GM12878 (cell line): ENCODE results near the gene SLC9A8. TPM values are rescaled to one million over a fixed set of nuclear protein-coding genes. Genes with fewer than 3 reads are reported as not detected.

ENCODE experiments used
- ATAC-seq: fragments of 200-7000 bp; cut with Tn5 transposase; 3 replicates; pipeline ENCODE4 v1.9.1; 2020; ENCODE audit warnings: mild to moderate bottlenecking, moderate library complexity
- BruUV-seq: library from RNA; stranded (reverse); fragments of 400-500 nt; replicated peaks from 2 replicates; lab custom pipeline; 2021; lab: Mats Ljungman, UMichigan
- CTCF ChIA-PET: fragments of 300-600 bp; sonication (Branson Sonifier 250); formaldehyde crosslinking; extraction: SDS; loops from one replicate; lab custom pipeline; 2021; ENCODE audit warnings: inconsistent platforms; lab: Yijun Ruan, JAX
- POLR2A ChIA-PET: fragments of 350-600 bp; formaldehyde crosslinking; extraction: SDS; loops from one replicate; lab custom pipeline; 2021; ENCODE audit warnings: inconsistent platforms; lab: Charles Lee
- RAD21 ChIA-PET: fragments of 300-600 bp; sonication (Branson Sonifier 250); formaldehyde crosslinking; loops from one replicate; lab custom pipeline; 2023; ENCODE audit warnings: antibody characterized with exemption; ENCODE audit not compliant: unreplicated experiment; lab: Charles Lee
- SMC1A ChIA-PET: fragments of 300-600 bp; sonication (Branson Sonifier 250); formaldehyde crosslinking; loops from one replicate; lab custom pipeline; 2023; ENCODE audit not compliant: unreplicated experiment, uncharacterized antibody; lab: Charles Lee
- DNase-seq: peaks from one replicate; pipeline ENCODE4 v3.0.0-alpha.2; 2011; ENCODE audit warnings: low read depth, low spot score
- FAIRE-seq: peaks from 3 replicates; lab custom pipeline; 2011; peaks lifted over from hg19 to GRCh38; lab: Jason Lieb, UNC
- H2AFZ ChIP-seq: 2 replicates; pipeline ENCODE4 v1.6.0; 2011; ENCODE audit warnings: low read depth, low read length, control low read depth; ENCODE audit not compliant: control insufficient read depth
- H3K27ac ChIP-seq: 2 replicates; pipeline ENCODE4 v1.5.1; 2011; ENCODE audit warnings: control low read depth; ENCODE audit not compliant: control insufficient read depth, insufficient read depth
- H3K27me3 ChIP-seq, 2 experiments: replicated peaks in 1 of 2; 2 replicates each; pipeline versions ENCODE4 v1.6.0 to v1.6.1; 2011; ENCODE audit warnings: low read length in 1 of 2; ENCODE audit not compliant: control insufficient read depth in 2 of 2, insufficient read depth in 2 of 2
- H3K36me3 ChIP-seq, 2 experiments: 2 replicates each; pipeline ENCODE4 v1.5.1; 2011; ENCODE audit warnings: low read length in 1 of 2; ENCODE audit not compliant: control insufficient read depth in 2 of 2, insufficient read depth in 2 of 2
- H3K4me1 ChIP-seq: 2 replicates; pipeline ENCODE4 v1.6.1; 2011; ENCODE audit warnings: mild to moderate bottlenecking, low read length, moderate library complexity, mixed read lengths; ENCODE audit not compliant: control insufficient read depth, insufficient read depth
- H3K4me2 ChIP-seq: 2 replicates; pipeline ENCODE4 v1.6.0; 2011; ENCODE audit warnings: control low read depth; ENCODE audit not compliant: control insufficient read depth, insufficient read depth
- H3K4me3 ChIP-seq: fragments of 200-600 bp; sonication (generic); 2 replicates; pipeline ENCODE4 v1.5.1; 2016
- H3K79me2 ChIP-seq: 2 replicates; pipeline ENCODE4 v1.6.0; 2011; ENCODE audit warnings: low read length; ENCODE audit not compliant: control insufficient read depth, insufficient read depth
- H3K9ac ChIP-seq: 2 replicates; pipeline ENCODE4 v1.8.0; 2011; ENCODE audit warnings: low read length, control low read depth, mixed read lengths; ENCODE audit not compliant: control insufficient read depth, insufficient read depth
- H3K9me3 ChIP-seq: replicated peaks from 3 replicates; pipeline ENCODE4 v1.5.1; 2011; ENCODE audit warnings: mild to moderate bottlenecking, low read length; ENCODE audit not compliant: control insufficient read depth, insufficient read depth
- H4K20me1 ChIP-seq: 2 replicates; pipeline ENCODE4 v1.6.0; 2011; ENCODE audit not compliant: control insufficient read depth, insufficient read depth
- ATF2 ChIP-seq: IDR thresholded peaks from 2 replicates; pipeline ENCODE4 v1.6.1; 2012; ENCODE audit warnings: low read length, inconsistent platforms
- JUND ChIP-seq: IDR thresholded peaks from 2 replicates; pipeline ENCODE4 v1.6.1; 2012; ENCODE audit warnings: low read depth, mild to moderate bottlenecking, low read length, improper control_type of control experiment, moderate library complexity
- KLF5 ChIP-seq: fragments of 450-650 bp; IDR thresholded peaks from 2 replicates; pipeline ENCODE4 v1.6.1; 2014; ENCODE audit warnings: mild to moderate bottlenecking; ENCODE audit not compliant: partially characterized antibody
- MEF2A ChIP-seq: IDR thresholded peaks from 2 replicates; pipeline ENCODE4 v1.6.1; 2011; ENCODE audit warnings: low read depth, mild to moderate bottlenecking, low read length, moderate library complexity; ENCODE audit not compliant: insufficient read depth
- MEF2B ChIP-seq: fragments of 450-650 bp; IDR thresholded peaks from 2 replicates; pipeline ENCODE4 v1.6.1; 2018; ENCODE audit warnings: mild to moderate bottlenecking, moderate library complexity; ENCODE audit not compliant: partially characterized antibody, poor library complexity, severe bottlenecking
- MTA2 ChIP-seq: fragments of 450-650 bp; IDR thresholded peaks from 2 replicates; pipeline ENCODE4 v1.6.1; 2016; ENCODE audit warnings: low read depth, mild to moderate bottlenecking, moderate library complexity
- NFIC ChIP-seq: IDR thresholded peaks from 2 replicates; pipeline ENCODE4 v1.6.1; 2012; ENCODE audit warnings: low read depth, mild to moderate bottlenecking, inconsistent platforms, low read length, moderate library complexity
- NKRF ChIP-seq: fragments of 450-650 bp; conservative IDR thresholded peaks from 2 replicates; pipeline ENCODE4 v1.6.1; 2017; ENCODE audit warnings: mild to moderate bottlenecking, moderate library complexity
- NRF1 ChIP-seq: conservative IDR thresholded peaks from 2 replicates; pipeline ENCODE4 v1.6.1; 2011; ENCODE audit warnings: mild to moderate bottlenecking, low read depth, low read length, improper control_type of control experiment
- POLR2AphosphoS2 ChIP-seq: IDR thresholded peaks from 2 replicates; pipeline ENCODE4 v1.6.1; 2011; ENCODE audit warnings: low read depth, mild to moderate bottlenecking, low read length, improper control_type of control experiment, moderate library complexity
- POLR2AphosphoS5 ChIP-seq: IDR thresholded peaks from 2 replicates; pipeline ENCODE4 v1.6.1; 2011; ENCODE audit warnings: mild to moderate bottlenecking, low read length, inconsistent platforms
- RELA ChIP-seq: fragments of 450-650 bp; IDR thresholded peaks from 2 replicates; pipeline ENCODE4 v1.8.0; 2014; ENCODE audit warnings: borderline replicate concordance; ENCODE audit not compliant: partially characterized antibody
- SMAD1 ChIP-seq: fragments of 450-650 bp; IDR thresholded peaks from 2 replicates; pipeline ENCODE4 v1.6.1; 2018; ENCODE audit warnings: mild to moderate bottlenecking, low read depth; ENCODE audit not compliant: partially characterized antibody
- SP1 ChIP-seq: IDR thresholded peaks from one replicate; pipeline ENCODE4 v1.6.1; 2011; ENCODE audit warnings: low read depth, low read length
- SPI1 ChIP-seq: IDR thresholded peaks from 2 replicates; pipeline ENCODE4 v1.6.1; 2011; ENCODE audit warnings: low read depth, mild to moderate bottlenecking, low read length, moderate library complexity, borderline replicate concordance; ENCODE audit not compliant: insufficient read depth
- TBL1XR1 ChIP-seq: IDR thresholded peaks from 2 replicates; pipeline ENCODE4 v1.6.1; 2012; ENCODE audit warnings: low read depth, low read length, improper control_type of control experiment
- ZBTB40 ChIP-seq: fragments of 450-650 bp; IDR thresholded peaks from 2 replicates; pipeline ENCODE4 v1.6.1; 2016; ENCODE audit warnings: mild to moderate bottlenecking, moderate library complexity, borderline replicate concordance
- ZNF384 ChIP-seq: IDR thresholded peaks from 2 replicates; pipeline ENCODE4 v1.6.1; 2012; ENCODE audit warnings: low read depth, mild to moderate bottlenecking, low read length, improper control_type of control experiment, borderline replicate concordance
- WGBS: methylation state at CpG from one replicate; pipeline ENCODE4 v1.1.6; 2016; ENCODE audit warnings: low lambda C conversion rate; ENCODE audit not compliant: insufficient replicate concordance, insufficient coverage; ENCODE audit errors: missing lambda C conversion rate; 5-methylcytosine and 5-hydroxymethylcytosine counted together
- in situ Hi-C: fragments of 300-500 bp; cut with MboI; formaldehyde crosslinking; loops from 9 replicates; pipeline ENCODE4 v1.14.3; 2018; ENCODE audit warnings: mixed read lengths
- intact Hi-C: fragments of 100-400 bp; cut with micrococcal nuclease; formaldehyde crosslinking; loops from one replicate; pipeline ENCODE4 v1.14.2; 2022; ENCODE audit not compliant: unreplicated experiment
- polyA plus RNA-seq, 11 experiments: library from polyadenylated mRNA; depleted of rRNA in 4 of 11; unstranded in 6 of 11; stranded (reverse) in 5 of 11; fragments of >200 nt; fragmentation: Nextera tagmentation in 4 of 11; fragmentation: Illumina TruSeq in 1 of 11; extraction: Ambion mirVana in 4 of 11; extraction: Trizol in 1 of 11; gene quantifications; 1 replicate in 1 of 11; 2 replicates in 10 of 11; pipeline versions ENCODE4 v1.2.1 to v1.2.3, GENCODE V29; 2011 to 2016; ENCODE audit warnings: inconsistent platforms in 2 of 11, missing spikeins in 2 of 11, low read depth in 1 of 11
- total RNA-seq, 4 experiments: library from RNA; depleted of rRNA in 3 of 4; stranded (reverse); fragments of >200 nt in 3 of 4; fragmentation: Illumina TruSeq in 1 of 4; extraction: Trizol in 1 of 4; gene quantifications; 2 replicates each; pipeline versions ENCODE4 v1.2.1 to v1.2.3, GENCODE V29; 2013 to 2021

SLC9A8 gene
- total and polyA plus RNA-seq, 10 of the 15 experiments (the other 5 are each of a cell fraction or from before 2014, with no cell fraction given): 0.40 to 15.5 (median 6.5) TPM

- Histone ChIP-seq H2AFZ (no peak overlapping the region), H3K9ac (no peak overlapping the region)
- in situ Hi-C loops: no loop called here
- TF ChIP-seq POLR2AphosphoS2: no peak
- no peak for TF ChIP-seq MEF2B
- TF ChIP-seq KLF5: no peak
- no peak for TF ChIP-seq ZBTB40
- TF ChIP-seq RELA: no peak
- TF ChIP-seq MTA2: no peak
- TF ChIP-seq TBL1XR1: no peak
- TF ChIP-seq SMAD1: no peak
- TF ChIP-seq ZNF384: no peak
- no peak for TF ChIP-seq NKRF
- TF ChIP-seq NRF1: no peak
- no peak for TF ChIP-seq NFIC
- TF ChIP-seq ATF2: no peak
- no peak for TF ChIP-seq POLR2AphosphoS5
- TF ChIP-seq JUND: no peak
- no peak for TF ChIP-seq SPI1
- no peak for TF ChIP-seq MEF2A
- TF ChIP-seq SP1: no peak
Measured at GRCh38 chr20:49896204-49896603, 83.6 kb downstream of the SLC9A8 start.

More at GRCh38 chr20:49896204-49896603, 83.6 kb downstream of the SLC9A8 start:
- H3K27ac ChIP-seq: no peak overlapping the region
- SMC1A ChIA-PET: no interaction called here
- H4K20me1 ChIP-seq: no peaks in the 10 kb centered on the region
- DNase-seq (no peak), ATAC-seq (no peak), FAIRE-seq (no peak)
- H3K79me2 ChIP-seq: no peaks in the 10 kb centered on the region
- no peaks in the 10 kb centered on the region for H3K9me3 ChIP-seq
- POLR2A ChIA-PET: no interaction called here
- no peaks in the 10 kb centered on the region for H3K36me3 ChIP-seq
- no peaks in the 10 kb centered on the region for H3K27me3 ChIP-seq
- intact Hi-C loops: no loop called here
- no peak overlapping the region for H3K4me2 ChIP-seq
- RAD21 ChIA-PET: interaction anchor here (1.2 kb wide), 1 partner anchor 50 kb away, joined by 3 read pairs; no protein-coding TSS in a partner anchor
- 94% methylated on average over 6 of the region's 6 CpGs for WGBS
- H3K4me3 ChIP-seq: no peak overlapping the region
- H3K4me1 ChIP-seq: peaks cover 23% of the 10 kb centered on the region
- BruUV-seq: no TSS peak
- CTCF ChIA-PET: interaction anchor here (0.7 to 1.8 kb wide), 3 partner anchors 29 to 354 kb away, joined by 3 to 5 read pairs (median 4); no protein-coding TSS in a partner anchor
